Epithelial cell of alveolus of lung (primary cell): Measurements from ENCODE around the gene CHST1. TPM values are rescaled to one million over a fixed set of nuclear protein-coding genes. Genes with fewer than 3 reads are reported as not detected.

Source experiments
- total RNA-seq: library from RNA; depleted of rRNA; stranded (reverse); fragments of >200 nt; gene quantifications from 2 replicates; pipeline ENCODE4 v1.2.1, GENCODE V29; 2015

CHST1 gene
- 4.9 and 10.2 TPM in 2 replicates for total RNA-seq

DNA sequence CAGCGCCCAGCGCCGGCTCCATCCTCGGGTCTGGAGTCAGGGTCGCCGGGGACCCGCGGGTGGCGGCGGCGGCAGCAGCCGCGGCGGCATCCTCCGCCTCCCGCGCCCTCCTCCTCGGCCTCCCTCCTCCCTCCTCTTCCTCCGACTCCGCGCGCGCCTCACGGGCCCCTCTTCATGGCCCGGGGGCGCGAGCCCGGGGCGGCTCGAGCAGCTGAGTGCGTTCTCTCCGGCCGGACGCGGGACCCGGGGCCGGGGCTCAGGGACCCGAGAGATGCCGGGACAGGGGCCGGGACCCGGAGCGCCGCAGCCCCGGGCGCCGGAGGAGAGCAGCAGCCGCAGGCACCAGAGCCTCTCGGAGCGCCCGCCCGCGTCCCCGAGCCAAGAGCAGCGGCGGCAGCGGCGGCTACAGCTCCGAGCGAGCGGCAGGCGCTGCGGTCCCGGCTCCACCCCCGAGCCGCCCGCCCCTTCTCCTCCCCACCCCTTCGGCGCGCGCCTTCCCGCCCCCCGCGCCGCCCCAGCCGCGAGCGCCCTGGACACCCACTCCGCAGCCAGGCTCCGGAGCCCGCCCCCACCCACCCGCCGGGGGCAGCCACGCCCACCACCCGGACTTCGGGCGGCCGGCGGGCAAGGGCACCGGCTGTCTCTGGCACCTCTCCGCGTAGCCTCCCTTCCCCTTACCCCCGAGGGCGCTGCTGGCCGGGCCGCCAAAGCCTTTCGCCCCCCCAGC lies at the start of gene CHST1:
Gene CHST1 (minus strand): TSS at position 417 of the 727 bp plus-strand sequence. CDS start 14,699 bp downstream, outside the sequence.

Other genes starting within 250 kb of the CHST1 start
- 24.2 and 27.5 TPM in 2 replicates for gene SLC35C1, start 139.5 kb upstream of the CHST1 start, total RNA-seq
- 8.4 and 25.9 TPM in 2 replicates for gene CRY2, start 181.9 kb upstream of the CHST1 start, total RNA-seq
- 6.7 and 27.8 TPM in 2 replicates for gene MAPK8IP1, start 220.0 kb upstream of the CHST1 start, total RNA-seq
- 0.65 TPM in 1 of 2 replicates, not detected in the other for gene FREY1, start 241.6 kb upstream of the CHST1 start, total RNA-seq